ENCODE measurements around the gene BCL2L15.

DNA sequence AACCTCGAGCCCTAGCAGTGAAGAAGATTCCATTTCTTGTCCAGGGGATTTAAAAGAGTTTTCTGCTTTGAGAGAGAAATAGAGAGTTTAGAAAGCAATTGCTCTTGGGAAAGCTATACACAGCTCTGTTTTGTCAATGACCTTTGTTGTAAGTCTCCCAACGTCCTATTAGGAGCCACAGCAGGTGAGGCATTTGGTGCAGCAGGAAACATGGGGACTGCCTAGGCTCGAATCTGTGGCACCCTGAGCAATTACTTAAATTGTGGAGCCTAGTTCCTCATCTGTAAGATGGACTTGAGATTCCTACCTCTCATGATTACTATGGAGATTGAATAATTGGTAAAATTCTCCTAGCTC lies 25.9 kb upstream of the BCL2L15 start:
- TF ChIP-seq CTCF (IDR thresholded peaks at IDR 0.05), result no peak
- no peak for TF ChIP-seq EZH2 (IDR thresholded peaks at IDR 0.05)
